Esophagus (tissue), 2 donors: Measurements from ENCODE around the gene PTPRN. TPM values are rescaled to one million over a fixed set of nuclear protein-coding genes. Genes with fewer than 3 reads are reported as not detected.
A peak's percentile ranks its signal among the peaks of the same experiment; 100 is the strongest.
"Not testable (repeated sequence)": the region's sequence is repeated elsewhere in the genome, so short reads cannot be mapped to it uniquely, and the experiment has no call there.

ENCODE experiments used
- H3K27ac ChIP-seq, 2 donors: one replicate each; pipeline ENCODE4 v1.5.1; 2013; ENCODE audit warnings: low read depth in 2 of 2, mild to moderate bottlenecking in 2 of 2, inconsistent platforms in 1 of 2, low read length in 1 of 2, moderate library complexity in 1 of 2
- H3K27me3 ChIP-seq, 2 donors: one replicate each; pipeline ENCODE4 v1.6.1; 2013; ENCODE audit warnings: low read length in 2 of 2, control low read depth in 1 of 2, mild to moderate bottlenecking in 1 of 2; ENCODE audit not compliant: insufficient read depth in 2 of 2, control insufficient read depth in 1 of 2
- H3K36me3 ChIP-seq, 2 donors: one replicate each; pipeline ENCODE4 v1.6.1; 2013; ENCODE audit warnings: low read length in 1 of 2; ENCODE audit not compliant: control insufficient read depth in 2 of 2, insufficient read depth in 2 of 2
- H3K4me1 ChIP-seq, 2 donors: one replicate each; pipeline ENCODE4 v1.6.1; 2013; ENCODE audit warnings: low read length in 1 of 2; ENCODE audit not compliant: control insufficient read depth in 2 of 2, insufficient read depth in 2 of 2
- H3K4me3 ChIP-seq, 2 donors: one replicate each; pipeline ENCODE4 v1.5.1; 2013; ENCODE audit warnings: low read length in 2 of 2, mild to moderate bottlenecking in 2 of 2, low read depth in 1 of 2, moderate library complexity in 1 of 2
- H3K9me3 ChIP-seq, 2 donors: one replicate each; pipeline ENCODE4 v1.6.1; 2013; ENCODE audit warnings: mild to moderate bottlenecking in 2 of 2, low read depth in 1 of 2, low read length in 1 of 2, moderate library complexity in 1 of 2; ENCODE audit not compliant: control insufficient read depth in 2 of 2, insufficient read depth in 1 of 2
- WGBS, 2 donors: extraction: QIAGEN DNeasy Blood & Tissue Kit; methylation state at CpG; one replicate each; pipeline ENCODE4 v1.1.7; 2013; 5-methylcytosine and 5-hydroxymethylcytosine counted together
- polyA plus RNA-seq, 2 donors: library from polyadenylated mRNA; stranded (reverse); fragments of 200-250 nt; gene quantifications; one replicate each; pipeline ENCODE4 v1.2.3, GENCODE V29; 2013
- donor health status: healthy with polysubstance abuse.
- donor health status: Bipolar disorder and iron deficiency.

PTPRN gene
- polyA plus RNA-seq, 2 donors: 0.02 to 0.14 TPM

GRCh38 chr2:219261024-219261855, 48.0 kb downstream of the PTPRN start:
- Histone ChIP-seq H3K27me3 (no peaks in the 10 kb centered on the region), H3K36me3 (no peaks in the 10 kb centered on the region), H3K4me3 (no peak overlapping the region), H3K27ac (no peak overlapping the region), H3K4me1 (no peaks in the 10 kb centered on the region), H3K9me3 (no peaks in the 10 kb centered on the region)
- WGBS, 2 donors: 63 to 71% methylated on average over 5 of the region's 5 CpGs

- H3K36me3 ChIP-seq, H3K4me3 ChIP-seq, H3K27ac ChIP-seq, H3K27me3 ChIP-seq, H3K9me3 ChIP-seq, H3K4me1 ChIP-seq: not testable (repeated sequence)
- 86 to 91% methylated on average over 10 of the region's 10 CpGs for WGBS, 2 donors
Observed at GRCh38 chr2:219258942-219259341, 50.3 kb downstream of the PTPRN start.

GRCh38 chr2:219254590-219255201, 54.5 kb downstream of the PTPRN start:
- 24% methylated on average over 12 of the region's 12 CpGs for WGBS, 2 donors
- peak overlapping the region; percentile 86 to 87 for H3K27ac ChIP-seq
- peak overlapping the region; percentile 68 to 84 for H3K4me3 ChIP-seq
- peaks cover 8 to 25% of the 10 kb centered on the region in 2 donors for H3K4me1 ChIP-seq
- H3K9me3 ChIP-seq: no peaks in the 10 kb centered on the region
- H3K27me3 ChIP-seq: no peaks in the 10 kb centered on the region
- peaks cover 3 to 14% of the 10 kb centered on the region in 2 donors for H3K36me3 ChIP-seq

GRCh38 chr2:219253753-219254589, 55.2 kb downstream of the PTPRN start, which contains the start of gene TUBA4A:
TUBA4A (minus strand) TSS chr2:219253918; CDS start chr2:219253858, 60 bp downstream.
- H3K9me3 ChIP-seq: no peaks in the 10 kb centered on the region
- H3K27ac ChIP-seq: peak within 1 kb of the TSS; percentile 90 to 91
- H3K27me3 ChIP-seq: no peaks in the 10 kb centered on the region
- WGBS, 2 donors: 0 to 1% methylated on average over 74 to 76 of the region's 76 CpGs
- peak within 1 kb of the TSS; percentile 68 to 84 for H3K4me3 ChIP-seq
- peaks cover 3 to 14% of the 10 kb centered on the region in 2 donors for H3K36me3 ChIP-seq
- peaks cover 8 to 30% of the 10 kb centered on the region in 2 donors for H3K4me1 ChIP-seq

GRCh38 chr2:219252900-219253752, 56.1 kb downstream of the PTPRN start, which contains the start of gene TUBA4B:
TUBA4B (plus strand) TSS chr2:219253243; CDS start chr2:219253408, 165 bp downstream.
- Histone ChIP-seq H3K27me3 (no peaks in the 10 kb centered on the region), H3K4me3 (peak within 1 kb of the TSS; percentile 68 to 84), H3K36me3 (peaks cover 6 to 17% of the 10 kb centered on the region in 2 donors), H3K4me1 (peaks cover 13 to 36% of the 10 kb centered on the region in 2 donors), H3K9me3 (no peaks in the 10 kb centered on the region), H3K27ac (peak within 1 kb of the TSS; percentile 90 to 91)
- 1 to 3% methylated on average over 49 of the region's 49 CpGs for whole genome bisulfite sequencing, 2 donors

- Histone ChIP-seq H3K36me3 (peaks cover 10 to 19% of the 10 kb centered on the region in 2 donors), H3K9me3 (no peaks in the 10 kb centered on the region), H3K4me1 (peaks cover 13 to 36% of the 10 kb centered on the region in 2 donors), H3K4me3 (peak overlapping the region; percentile 68 to 84), H3K27me3 (no peaks in the 10 kb centered on the region), H3K27ac (peak overlapping the region; percentile 90 to 91)
- 8 to 9% methylated on average over 9 of the region's 9 CpGs for WGBS, 2 donors
Observed at GRCh38 chr2:219252570-219252899, 56.7 kb downstream of the PTPRN start.

GRCh38 chr2:219252084-219252483, 57.1 kb downstream of the PTPRN start:
- no peaks in the 10 kb centered on the region for H3K27me3 ChIP-seq
- H3K9me3 ChIP-seq: no peaks in the 10 kb centered on the region
- H3K36me3 ChIP-seq: peaks cover 10 to 20% of the 10 kb centered on the region in 2 donors
- H3K27ac ChIP-seq: peak overlapping the region; percentile 32 to 91
- WGBS, 2 donors: 53 to 58% methylated on average over 5 of the region's 5 CpGs
- peaks cover 13 to 36% of the 10 kb centered on the region in 2 donors for H3K4me1 ChIP-seq
- peak overlapping the region; percentile 68 to 84 for H3K4me3 ChIP-seq

- H3K27me3 ChIP-seq: no peaks in the 10 kb centered on the region
- H3K4me3 ChIP-seq: peak overlapping the region in 1 of 2 donors; percentile 68
- H3K4me1 ChIP-seq: peaks cover 13 to 40% of the 10 kb centered on the region in 2 donors
- peaks cover 10 to 20% of the 10 kb centered on the region in 2 donors for H3K36me3 ChIP-seq
- H3K9me3 ChIP-seq: no peaks in the 10 kb centered on the region
- 73 to 84% methylated on average over 6 of the region's 6 CpGs for WGBS, 2 donors
- peak overlapping the region; percentile 32 to 91 for H3K27ac ChIP-seq
Observed at GRCh38 chr2:219251656-219252055, 57.5 kb downstream of the PTPRN start.
